HG03135 (cell line): ENCODE data around the gene DLG2.
"Not testable (repeated sequence)": the region's sequence is repeated elsewhere in the genome, so short reads cannot be mapped to it uniquely, and the experiment has no call there.

Source experiments
- ATAC-seq: cut with Tn5 transposase; IDR thresholded peaks from one replicate; pipeline ENCODE4 v1.9.1; 2021; ENCODE audit warnings: mild to moderate bottlenecking, moderate library complexity; ENCODE audit not compliant: unreplicated experiment

DLG2 gene

DNA sequence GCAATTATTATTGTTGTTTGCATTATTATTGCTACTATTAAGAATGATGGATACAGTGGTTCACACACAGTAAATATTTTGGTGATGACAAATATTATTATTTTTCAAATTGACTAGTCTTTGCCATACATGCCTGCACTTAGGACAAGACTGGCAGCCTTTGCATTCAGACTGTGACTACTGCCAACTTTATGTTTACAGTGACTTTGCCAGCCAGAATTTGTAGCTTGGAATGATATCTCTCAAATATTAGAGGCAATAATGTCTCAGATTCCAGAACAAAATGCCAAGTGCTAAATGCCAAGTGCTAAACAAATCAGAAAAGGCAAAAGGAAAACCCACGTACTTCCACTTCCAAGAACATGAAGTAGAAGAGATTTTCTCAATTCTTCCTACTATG, 823.1 kb downstream of the DLG2 start:
- no peak for ATAC-seq

DNA sequence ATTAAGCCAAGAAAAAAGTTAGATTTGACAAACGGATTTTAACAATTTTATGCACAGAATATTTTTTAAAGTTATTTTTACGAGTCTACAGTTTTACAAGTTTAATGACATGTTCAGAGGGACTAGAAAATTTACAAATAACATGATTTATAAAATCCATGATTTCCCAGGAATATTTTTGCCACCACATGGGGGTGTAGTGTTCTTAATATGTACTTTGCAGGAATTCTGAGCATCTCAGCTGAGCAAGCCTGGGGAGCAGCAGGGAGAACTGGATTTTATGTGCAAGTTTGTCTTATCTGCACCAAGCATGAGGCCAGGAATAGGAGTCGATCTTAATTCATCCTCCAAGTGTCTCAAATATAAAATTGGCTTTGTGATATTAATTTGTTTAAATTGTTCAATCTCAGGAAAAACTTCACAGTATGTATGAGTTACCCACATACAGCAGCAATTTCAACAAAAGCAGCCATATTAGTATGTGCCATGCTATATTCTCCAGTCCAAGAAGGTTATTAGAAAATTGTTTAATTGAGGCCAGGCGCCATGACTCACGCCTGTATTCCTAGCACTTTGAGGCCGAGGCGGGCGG, 826.3 kb downstream of the DLG2 start:
- ATAC-seq: no peak

DNA sequence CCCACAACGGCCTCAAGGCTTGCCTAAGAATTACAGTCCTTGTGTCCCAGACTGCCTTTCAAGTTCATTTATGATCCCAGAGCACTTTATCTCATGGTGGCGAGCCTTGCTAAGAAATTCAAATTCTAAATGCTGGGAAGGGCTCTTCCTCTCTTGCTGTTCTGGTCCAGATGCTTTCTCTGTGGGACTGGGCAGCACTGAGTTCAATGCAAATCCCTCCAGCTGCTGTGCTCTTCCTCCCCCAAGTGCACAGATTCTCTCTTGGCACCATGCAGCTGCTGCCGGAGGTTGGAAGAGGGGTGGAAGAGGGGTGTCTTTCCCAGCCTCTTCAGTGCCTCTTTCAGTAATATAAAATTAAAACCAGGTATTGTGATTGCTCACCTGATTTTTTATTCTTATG, 828.0 kb downstream of the DLG2 start:
- no peak for ATAC-seq

DNA sequence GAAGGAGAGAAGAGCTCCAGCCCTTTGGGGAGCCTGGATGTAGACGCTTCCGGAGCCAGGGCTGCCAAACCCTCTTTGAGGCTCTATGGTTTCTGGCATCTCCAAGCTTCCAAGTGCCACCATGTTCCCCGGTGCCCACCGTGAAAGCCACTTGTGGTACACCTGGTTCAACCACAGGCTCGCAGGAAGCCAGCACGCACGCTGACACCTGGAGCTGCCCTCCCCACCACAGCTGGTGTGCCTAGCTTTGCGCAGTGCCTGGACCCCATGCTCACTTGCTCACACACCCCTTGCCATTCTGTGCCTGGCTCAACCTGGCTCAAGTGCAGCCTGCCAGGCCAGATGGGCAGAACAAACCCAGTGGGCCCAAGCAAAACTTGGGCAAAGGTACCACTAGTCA, 831.4 kb downstream of the DLG2 start:
- no peak for ATAC-seq

DNA sequence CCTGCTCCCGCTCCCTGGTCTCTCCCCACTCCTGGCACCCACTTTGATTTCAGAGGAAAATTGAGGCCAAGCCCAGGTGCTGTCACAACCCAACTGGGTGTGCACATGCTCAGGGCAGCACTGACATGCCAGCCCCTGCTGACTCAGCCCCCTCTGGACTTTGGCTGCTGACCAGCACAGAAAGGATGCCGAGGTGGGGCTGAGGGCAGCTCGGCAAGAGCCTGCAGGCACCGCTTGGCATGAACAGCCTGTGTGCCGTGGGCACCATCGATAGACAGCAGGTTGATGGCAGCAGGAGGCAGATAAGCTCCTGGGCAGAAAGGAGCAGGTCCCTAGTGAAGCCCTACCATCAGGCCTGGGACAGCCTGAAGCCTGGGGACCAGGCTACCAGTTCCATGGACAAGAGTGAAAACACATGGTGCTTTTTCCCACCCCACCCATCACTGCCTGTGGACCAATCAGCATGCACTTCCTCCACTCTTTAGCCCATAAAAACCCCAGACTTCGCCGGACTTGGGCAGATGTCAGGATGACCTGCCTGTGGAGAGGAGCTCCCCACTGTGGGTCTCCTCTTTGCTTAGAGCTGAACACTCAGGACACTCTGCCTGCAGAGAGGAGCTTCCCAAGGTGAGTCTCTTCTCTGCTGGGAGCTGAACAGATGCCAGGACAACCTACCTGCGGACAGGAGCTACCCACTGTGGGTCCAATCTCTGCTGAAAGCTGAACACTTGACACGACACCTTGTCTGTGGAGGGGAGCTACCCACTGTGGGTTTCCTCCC, 832.3 kb downstream of the DLG2 start:
- ATAC-seq: no peak

DNA sequence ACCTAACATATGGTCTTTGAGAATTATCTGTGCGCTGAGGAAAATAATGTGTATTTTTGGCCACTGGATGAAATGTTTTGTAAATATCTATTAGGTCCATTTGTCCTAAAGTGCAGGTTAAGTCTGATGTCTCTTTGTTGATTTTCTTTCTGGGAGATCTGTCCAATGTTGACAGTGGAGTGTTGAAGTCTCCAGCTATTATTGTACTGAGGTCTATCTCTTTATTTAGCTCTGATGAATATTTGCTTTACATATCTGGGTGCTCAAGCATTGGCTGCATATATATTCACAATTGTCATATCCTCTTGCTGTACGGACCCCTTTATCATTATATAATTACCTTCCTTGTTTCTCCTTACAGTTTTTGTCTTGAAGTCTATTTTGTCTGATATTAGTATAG, 833.8 kb downstream of the DLG2 start:
- ATAC-seq: no peak

DNA sequence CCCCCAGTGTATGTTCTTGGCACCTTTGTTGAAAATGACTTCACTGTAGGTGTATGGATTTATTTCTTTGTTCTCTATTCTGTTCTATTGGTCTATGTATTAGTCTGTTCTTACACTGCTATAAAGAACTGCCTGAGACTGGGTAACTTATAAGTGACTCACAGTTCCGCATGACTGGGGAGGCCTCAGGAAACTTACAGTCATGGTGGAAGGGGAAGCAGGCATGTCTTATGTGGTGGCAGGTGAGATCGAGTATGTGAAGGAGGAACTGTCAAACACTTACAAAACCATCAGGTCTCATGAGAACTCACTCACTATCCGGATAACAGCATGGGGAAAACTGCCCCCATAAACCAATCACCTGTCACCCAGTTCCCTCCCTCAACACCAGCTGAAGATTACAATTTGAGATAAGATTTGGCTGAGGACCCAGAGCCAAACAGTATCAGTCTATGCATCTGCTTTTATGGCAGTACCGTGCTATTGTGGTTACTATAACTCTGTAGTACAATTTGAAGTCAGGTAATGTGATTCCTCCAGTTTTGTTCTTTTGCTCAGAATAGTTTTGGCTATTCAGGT, 836.2 kb downstream of the DLG2 start:
- no peak for ATAC-seq

DNA sequence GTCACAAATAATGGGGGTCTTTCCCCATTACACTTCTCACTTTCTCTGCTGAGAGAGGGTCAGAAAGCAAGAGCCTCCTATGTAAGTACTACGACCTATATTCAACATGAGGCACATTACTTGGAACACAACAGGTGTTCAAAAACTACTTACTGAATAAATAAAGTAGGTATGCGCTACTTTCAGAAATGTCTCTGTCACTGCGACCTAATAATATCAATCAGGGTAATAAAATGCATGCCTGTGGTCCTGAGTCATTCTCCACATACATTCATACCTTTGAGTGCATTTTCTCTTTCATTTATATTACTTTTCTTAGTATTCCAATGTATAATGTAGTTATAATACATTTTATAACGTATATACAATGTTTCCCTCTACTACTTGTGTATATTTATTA, 838.9 kb downstream of the DLG2 start:
- ATAC-seq: no peak

DNA sequence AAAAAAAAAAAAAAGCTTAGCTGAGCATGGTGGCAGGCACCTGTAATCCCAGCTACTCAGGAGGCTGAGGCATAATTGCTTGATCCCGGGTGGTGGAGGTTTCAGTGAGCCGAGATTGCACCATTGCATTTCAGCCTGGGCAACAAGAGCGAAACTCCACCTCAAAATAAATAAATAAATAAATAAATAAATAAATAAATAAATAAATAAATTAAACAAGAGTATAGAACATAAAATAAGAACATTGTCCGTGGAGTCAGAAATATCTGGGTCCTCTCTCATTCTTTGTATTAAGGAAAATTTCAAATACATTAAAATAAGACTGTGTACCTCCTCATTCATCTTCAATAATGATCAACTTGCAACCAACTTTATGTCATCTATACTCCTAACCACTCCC, 843.0 kb downstream of the DLG2 start:
- not testable (repeated sequence) for ATAC-seq

DNA sequence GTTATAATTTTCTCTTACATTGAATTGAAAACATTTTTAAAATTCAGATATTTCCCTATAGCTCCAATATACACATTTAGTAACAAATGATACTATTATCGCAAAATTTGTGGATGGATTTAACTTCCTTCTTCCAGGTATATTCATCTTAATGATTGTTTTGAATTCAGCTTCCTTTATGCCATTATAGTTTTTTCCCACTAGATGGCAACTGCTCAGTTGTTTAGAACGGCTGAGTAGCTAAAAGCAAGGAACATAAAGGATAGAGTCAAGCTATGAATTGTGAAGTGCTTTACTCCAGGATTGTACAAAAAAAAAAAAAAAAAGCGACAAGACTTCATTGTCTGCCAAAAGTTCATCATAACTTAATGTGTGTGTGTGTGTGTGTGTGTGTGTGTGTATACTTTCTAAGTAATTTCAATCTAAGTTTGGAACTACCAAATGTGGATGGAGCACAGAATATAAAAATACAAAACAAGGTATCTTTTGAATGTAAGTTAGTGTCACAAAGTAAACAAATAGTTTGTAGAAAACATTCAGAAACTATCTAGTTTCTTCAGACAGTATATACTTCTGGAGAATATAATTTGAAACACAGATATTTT, 846.4 kb downstream of the DLG2 start:
- ATAC-seq: no peak

DNA sequence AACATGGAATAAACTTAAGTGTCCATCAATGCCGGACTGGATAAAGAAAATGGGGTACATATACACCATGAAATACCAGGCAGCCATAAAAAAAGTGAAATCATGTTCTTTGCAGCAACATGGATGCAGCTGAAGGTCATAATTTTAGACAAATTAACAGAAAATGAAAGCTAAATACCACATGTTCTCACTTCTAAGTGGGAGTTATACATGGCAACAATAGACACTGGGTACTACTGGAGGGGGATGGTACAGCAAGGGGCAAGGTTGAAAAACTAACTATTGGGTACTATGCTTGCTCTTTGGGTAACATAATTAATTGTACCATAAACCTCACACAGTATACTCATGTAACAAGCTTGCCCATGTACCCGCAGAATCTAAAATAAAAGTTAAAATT, 851.6 kb downstream of the DLG2 start:
- ATAC-seq: no peak

DNA sequence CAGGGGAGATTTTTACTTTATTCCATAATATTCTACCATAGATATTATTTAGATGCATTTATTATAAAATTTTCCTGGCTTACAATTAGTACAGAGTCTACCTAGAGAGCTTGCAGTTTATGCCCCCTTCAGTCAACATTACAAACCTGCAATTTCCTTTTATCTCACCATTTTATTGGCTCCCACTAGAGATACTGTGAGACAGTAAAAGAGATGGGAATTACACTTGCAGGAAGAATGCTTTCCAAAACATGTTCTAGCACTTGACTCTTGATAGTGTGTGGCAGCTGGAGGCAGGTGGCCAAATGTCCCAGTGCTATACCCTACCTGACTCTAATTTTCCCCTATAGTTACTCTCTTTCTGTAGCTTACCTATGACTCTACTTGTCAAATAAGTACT, 863.2 kb downstream of the DLG2 start:
- no peak for ATAC-seq

DNA sequence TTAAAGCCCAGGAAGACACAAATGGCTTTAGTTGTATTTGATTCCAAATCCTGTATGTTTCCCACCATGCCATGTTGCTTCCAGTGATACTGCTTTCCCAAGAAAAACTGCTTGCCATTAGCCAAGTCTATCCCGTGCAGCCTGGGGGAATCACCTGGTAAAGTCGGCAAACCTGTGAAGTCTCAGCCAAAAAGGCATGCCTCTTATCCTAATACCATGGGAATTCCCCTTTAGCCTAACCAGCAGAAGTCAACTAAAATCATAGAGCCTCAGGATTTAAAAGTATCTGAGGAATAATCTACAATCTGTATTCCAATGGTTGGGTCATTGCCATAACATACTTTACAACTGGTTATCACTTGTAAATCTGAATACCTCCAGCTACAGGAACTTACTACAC, 869.4 kb downstream of the DLG2 start:
- ATAC-seq: no peak

DNA sequence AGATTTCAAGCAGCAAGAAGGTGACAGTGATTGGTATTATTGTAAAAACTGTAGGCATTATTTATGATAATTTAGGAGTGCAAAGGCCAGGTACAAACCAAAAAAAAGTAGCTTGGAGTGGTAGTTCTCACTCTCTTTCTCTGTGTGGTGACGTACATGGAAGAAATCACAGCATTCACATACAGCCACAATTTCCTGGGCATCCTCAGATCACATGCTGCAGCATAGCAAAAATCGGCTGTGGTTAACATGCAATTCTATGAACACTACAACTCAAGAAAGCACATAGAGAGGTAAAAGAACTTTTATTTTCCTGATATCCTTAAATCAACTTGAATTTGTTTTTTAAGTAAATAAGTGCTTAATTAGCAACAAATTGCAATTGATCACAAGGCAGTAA, 875.8 kb downstream of the DLG2 start:
- ATAC-seq: no peak

DNA sequence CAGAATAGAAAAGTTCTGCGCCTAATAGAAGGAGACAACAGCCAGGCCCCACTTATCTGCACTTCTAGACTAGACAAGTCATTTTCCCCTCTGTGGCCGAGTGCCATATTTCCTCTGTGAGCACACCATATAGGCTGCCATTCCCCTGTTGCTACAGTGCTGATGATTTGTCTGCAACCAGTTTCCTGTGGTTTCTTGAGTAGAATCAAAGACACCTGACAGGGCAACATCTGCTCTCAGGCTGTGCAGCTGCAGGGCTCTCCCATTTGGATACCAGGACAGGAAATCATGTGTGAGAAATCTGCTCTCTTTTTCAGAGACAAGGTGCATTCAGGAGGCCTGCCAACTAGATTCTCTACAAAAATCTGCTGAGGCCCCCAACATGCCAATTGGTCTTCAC, 879.3 kb downstream of the DLG2 start:
- no peak for ATAC-seq

DNA sequence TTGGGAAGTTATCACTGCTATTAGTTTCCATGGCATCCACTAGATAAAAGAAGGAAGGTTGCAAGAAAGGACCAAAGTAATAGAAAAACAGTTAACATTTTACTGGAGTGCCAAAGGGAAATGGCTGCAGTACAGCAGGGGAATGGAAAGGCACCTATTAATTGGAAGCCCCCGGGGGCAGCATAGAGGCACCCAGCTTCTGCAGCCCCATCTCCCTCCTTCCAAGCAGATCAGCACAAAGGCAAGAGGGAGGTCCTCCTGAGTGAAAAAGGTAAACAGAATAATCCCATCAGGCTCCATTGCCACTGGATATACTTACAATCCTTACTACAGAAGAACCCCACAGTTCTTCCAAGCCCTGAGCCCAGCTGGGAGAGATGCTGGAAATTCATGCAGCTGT, 887.1 kb downstream of the DLG2 start:
- no peak for ATAC-seq

DNA sequence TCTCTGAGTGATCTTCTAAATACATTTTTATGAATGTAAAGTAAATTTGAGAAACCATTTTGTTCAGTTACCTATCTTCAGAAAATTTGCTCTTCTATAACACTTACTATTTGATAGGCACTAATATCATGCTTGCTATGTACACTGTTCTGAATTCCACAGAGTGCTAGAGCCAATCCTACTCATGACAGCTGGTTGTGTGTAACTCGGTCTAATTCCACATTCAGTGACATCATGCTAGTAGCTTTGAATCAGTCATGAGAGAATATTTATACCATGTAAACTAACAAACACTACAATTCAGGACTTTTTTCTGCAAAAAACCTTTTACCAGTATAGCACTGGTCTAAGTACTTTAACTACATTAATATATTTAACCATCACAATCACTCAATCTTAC, 902.9 kb downstream of the DLG2 start:
- no peak for ATAC-seq

DNA sequence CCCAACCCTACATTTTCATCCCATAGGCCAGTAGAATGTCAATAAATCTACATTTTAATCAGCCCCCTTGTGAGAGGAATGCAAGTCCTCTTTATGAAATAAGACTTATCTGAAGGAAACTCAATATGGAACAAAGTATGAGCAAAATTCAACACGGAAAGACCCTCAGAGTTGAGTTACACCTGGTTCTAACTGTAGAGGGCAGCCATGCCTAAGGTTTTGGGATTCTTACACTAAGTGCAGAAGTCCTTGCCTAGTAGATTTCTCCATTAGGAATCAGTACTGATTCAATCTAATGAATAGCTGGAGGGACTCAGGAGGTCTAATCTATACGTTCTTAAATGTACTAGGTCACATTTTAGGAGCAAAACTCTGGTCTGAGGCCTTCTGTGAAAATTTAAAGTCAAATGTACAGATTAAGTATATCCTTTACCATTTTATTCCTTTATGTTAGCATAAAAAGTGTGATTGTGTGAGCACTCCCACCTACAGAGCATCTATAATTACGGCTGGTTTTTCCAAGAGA, 904.5 kb downstream of the DLG2 start:
- ATAC-seq: no peak

DNA sequence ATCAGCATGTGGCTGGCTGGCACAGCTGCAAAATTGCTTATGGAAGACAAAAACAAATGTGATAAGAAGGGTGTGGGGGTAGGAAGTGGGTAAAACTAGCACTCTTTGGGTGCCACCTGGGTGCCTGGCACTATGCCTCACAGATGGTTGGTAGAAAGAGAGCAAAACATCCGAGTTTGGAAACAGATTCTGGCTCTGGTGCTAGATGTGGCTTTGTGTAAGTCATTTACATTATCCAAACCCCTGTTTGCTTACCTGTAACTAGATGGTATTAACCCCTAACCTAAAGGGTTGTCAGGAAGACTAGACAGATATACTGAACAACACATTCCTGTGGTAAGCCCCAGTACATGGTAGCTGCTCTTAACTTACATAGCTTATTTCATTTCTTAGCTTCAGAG, 905.6 kb downstream of the DLG2 start:
- no peak for ATAC-seq

DNA sequence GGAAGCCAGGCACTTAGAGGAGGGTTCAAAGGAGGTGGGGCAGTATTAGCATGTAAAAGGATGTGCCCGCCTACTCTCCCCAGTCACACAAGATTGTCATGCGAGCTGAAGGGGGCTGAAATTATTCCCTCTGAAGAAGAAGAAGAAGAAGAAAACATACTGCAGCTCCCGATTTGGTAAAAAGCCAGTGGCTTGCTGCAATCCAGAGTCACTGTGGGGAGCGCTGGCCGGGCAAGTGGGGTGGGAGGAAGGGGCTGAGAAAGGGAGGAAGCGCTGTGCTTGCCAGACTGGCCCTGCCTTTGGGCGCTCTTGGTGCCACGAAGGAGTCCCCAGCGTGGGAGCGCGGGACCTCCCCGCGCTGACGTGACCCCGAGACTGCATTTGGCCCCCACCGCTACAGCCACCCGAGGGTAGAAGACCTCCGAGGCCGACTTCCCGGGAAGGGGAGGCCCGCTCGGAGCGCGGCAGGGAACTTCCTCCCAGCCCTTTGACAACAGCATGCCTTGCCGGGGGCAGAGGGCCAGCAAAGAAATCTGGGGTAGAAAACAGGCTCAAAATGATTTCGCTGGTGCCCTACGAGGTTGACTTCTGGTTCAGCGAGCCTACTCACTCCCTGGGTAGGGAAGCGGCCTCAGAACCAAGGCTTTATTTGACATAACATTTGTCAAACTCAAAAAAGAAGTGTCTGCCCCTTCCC, 906.3 kb downstream of the DLG2 start:
- ATAC-seq: no peak

DNA sequence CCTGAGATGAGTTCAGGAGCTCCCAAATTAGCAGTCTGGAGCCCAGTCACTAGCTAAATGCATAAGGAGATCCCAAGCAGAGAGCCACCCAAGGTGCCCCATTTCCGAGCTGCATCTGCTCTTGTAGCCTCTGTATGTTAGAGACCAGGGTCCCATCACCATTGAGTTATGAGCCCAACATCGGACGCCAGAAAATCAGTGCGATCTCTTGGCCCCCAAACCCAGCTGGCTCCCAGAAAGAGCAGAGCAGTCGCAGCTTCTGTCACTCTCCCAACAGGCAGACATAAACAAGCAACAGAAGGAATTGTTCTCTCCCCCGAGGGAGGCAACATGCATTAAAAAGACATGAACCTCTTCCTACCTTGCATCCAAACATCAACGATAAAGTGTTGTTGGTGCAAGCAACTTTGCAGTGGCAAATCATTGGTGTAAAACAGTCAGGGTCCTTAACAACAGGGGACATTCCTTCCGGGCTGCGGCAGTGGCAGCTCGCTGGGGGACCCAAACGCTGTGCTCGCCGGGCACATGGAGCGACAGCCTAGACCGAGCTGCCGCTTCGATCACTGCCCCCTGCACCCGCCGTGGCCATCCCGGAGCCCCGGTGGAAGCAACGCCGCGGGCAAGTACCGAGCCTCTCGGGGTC, 907.1 kb downstream of the DLG2 start:
- no peak for ATAC-seq
